Mucosa of rectum (tissue), 2 donors: ENCODE data around the gene KIF11.

ENCODE experiments used
- H3K27ac ChIP-seq, 2 donors: one replicate each; pipeline ENCODE4 v1.7.0; 2013; ENCODE audit warnings: inconsistent platforms in 2 of 2, low read depth in 2 of 2, low read length in 2 of 2
- H3K27me3 ChIP-seq, 2 donors: one replicate each; pipeline ENCODE4 v1.7.0; 2013; ENCODE audit warnings: low read length in 2 of 2; ENCODE audit not compliant: control insufficient read depth in 2 of 2, insufficient read depth in 2 of 2
- H3K36me3 ChIP-seq, 2 donors: one replicate each; pipeline ENCODE4 v1.7.0; 2013; ENCODE audit warnings: low read length in 2 of 2; ENCODE audit not compliant: control insufficient read depth in 2 of 2, insufficient read depth in 2 of 2
- H3K4me1 ChIP-seq, 2 donors: one replicate each; pipeline ENCODE4 v1.7.0; 2013; ENCODE audit warnings: low read length in 2 of 2, mild to moderate bottlenecking in 1 of 2; ENCODE audit not compliant: control insufficient read depth in 2 of 2, insufficient read depth in 2 of 2
- H3K4me3 ChIP-seq, 2 donors: one replicate each; pipeline ENCODE4 v1.7.0; 2013; ENCODE audit warnings: low read length in 2 of 2
- H3K9ac ChIP-seq, 2 donors: one replicate each; pipeline ENCODE4 v1.7.0; 2013; ENCODE audit warnings: low read length in 2 of 2, low read depth in 1 of 2, mild to moderate bottlenecking in 1 of 2
- H3K9me3 ChIP-seq, 2 donors: one replicate each; pipeline ENCODE4 v1.7.0; 2013; ENCODE audit warnings: low read length in 2 of 2; ENCODE audit not compliant: control insufficient read depth in 2 of 2
- donor health status: healthy.
- donor health status: Normal muscosa, but diverticular disease.

The KIF11 gene

DNA sequence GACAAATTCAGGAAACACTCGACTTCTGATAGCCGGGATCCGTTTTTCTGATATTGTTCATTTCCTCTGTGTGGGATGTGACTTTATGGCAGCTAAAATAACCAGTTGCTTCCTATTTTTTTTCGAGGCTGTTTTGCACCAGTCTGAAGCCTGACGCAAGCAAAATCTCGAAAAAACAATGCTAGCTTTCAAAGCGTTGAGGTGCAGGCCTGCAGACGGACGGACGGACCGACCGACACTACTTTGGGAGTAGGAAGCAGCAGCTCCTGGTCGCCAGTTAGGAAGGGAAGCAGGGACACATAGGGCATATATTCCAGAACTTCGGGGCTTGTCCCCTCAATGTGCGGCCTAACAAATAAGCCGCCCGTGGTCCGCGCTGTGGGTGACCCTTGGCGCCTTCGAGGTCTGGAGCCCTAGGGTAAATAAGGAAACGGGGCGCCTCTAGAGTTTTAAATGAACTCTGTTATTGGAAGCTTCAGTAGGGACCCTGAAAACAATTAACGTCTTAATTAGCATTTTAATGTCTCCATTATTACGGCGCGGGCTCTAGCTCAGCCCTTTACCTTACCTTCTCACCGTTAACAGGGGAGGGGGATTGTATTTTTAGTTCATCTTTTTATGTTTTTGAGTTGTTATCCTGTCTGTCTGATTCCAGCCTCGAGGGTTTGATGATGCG is 98.1 kb downstream of the KIF11 start:
- peaks cover 2 to 3% of the 10 kb centered on the region in 2 donors for H3K4me1 ChIP-seq
- H3K36me3 ChIP-seq: no peaks in the 10 kb centered on the region
- H3K27me3 ChIP-seq: peaks cover 0 to 10% of the 10 kb centered on the region in 2 donors
- H3K9ac ChIP-seq: peak overlapping the region; percentile 52 to 65
- no peaks in the 10 kb centered on the region for H3K9me3 ChIP-seq
- peak overlapping the region; percentile 64 to 71 for H3K4me3 ChIP-seq
- peak overlapping the region; percentile 71 to 83 for H3K27ac ChIP-seq

DNA sequence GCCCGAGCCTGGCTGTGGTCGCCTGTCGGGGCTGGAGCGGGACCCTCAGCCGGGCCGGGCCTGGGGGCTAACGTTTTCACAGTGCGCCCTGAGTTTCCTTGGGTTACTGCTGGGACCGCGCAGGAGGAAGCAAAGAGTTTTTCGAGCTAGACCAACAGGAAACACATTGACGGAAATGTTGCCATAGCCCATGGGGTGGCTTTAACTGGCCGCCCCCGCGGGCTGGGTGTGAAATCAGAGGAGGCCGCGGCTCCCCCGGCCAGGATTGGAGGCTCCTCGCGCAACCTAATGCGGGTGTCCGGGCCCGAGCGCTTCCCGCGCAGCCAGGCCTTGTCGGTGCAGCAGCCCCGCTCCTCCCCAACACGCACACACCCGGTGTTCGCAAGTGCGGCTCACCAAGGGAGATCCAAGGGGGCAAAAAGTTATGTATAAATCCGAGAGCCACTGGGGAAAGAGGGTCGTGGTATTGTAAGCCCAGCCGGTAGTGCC is 98.7 kb downstream of the KIF11 start:
- H3K36me3 ChIP-seq: no peaks in the 10 kb centered on the region
- peak overlapping the region; percentile 12 to 71 for H3K4me3 ChIP-seq
- H3K27ac ChIP-seq: peak overlapping the region; percentile 71 to 83
- peaks cover 0 to 14% of the 10 kb centered on the region in 2 donors for H3K27me3 ChIP-seq
- peaks cover 2 to 3% of the 10 kb centered on the region in 2 donors for H3K4me1 ChIP-seq
- no peaks in the 10 kb centered on the region for H3K9me3 ChIP-seq
- peak overlapping the region; percentile 24 to 56 for H3K9ac ChIP-seq

DNA sequence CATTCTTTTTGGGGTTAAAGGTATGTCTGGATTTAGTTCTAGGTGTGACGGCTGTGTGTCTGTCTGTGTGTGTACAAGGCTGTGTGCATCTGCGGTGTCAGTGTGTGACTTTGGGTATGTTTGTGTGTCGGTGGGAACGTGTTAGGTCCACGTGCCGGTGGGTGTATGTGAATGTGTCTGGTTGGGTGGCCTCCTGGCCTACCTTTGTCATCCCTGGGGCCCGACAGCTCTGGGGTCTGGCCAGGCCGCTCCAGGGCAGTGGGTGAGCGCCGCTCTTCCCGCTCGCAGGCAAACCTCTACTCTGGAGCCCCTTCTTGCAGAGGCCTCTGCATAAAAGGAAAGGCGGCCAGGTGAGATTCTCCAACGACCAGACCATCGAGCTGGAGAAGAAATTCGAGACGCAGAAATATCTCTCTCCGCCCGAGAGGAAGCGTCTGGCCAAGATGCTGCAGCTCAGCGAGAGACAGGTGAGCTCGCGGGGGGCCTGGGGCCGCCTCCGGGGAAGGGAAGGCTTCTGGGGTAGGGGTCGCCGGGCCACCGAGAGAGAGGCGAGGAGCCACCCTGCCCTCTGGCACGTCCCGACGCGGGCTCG is 99.2 kb downstream of the KIF11 start:
- Histone ChIP-seq H3K9ac (peak overlapping the region; percentile 24 to 56), H3K9me3 (no peaks in the 10 kb centered on the region), H3K4me1 (peaks cover 2 to 3% of the 10 kb centered on the region in 2 donors), H3K27me3 (peaks cover 0 to 14% of the 10 kb centered on the region in 2 donors), H3K4me3 (peak overlapping the region; percentile 12 to 71), H3K27ac (peak overlapping the region; percentile 71 to 83), H3K36me3 (no peaks in the 10 kb centered on the region)

DNA sequence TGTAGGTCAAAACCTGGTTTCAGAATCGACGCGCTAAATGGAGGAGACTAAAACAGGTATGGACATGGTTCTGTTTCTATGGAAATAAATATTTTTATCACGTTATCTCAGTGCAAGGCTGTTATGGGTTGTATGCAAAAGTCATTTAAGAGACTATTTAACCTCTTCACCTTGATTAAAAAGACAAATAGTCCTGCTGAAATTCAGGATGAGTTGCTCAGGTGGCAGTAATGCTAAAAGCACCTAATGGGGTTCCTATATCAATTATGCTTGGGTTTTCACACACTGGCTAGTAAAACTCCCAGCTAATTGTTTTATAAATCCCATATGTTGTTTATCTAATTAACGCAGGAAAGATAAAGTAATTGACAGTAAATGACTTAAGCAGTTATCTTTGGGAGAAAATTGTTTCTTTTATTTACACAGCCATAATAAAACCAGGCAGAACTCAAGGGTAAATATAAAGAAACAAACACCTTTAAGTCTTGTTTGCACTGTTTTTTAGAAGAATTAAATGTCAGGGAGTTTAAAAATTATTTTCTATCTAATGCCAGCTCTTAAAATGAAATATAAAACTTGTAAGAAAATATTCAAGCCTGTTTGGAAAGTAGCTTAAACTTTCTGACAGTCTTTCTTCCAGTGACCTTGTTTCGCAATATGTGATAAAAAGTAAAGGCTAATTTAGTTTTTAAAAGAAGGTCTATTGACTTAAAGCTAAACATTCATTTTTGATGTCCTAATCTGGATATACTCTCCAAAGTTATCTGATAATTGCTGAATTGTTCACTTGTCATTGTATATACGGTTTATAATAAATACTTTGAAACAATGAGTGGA is 100.0 kb downstream of the KIF11 start:
- no peaks in the 10 kb centered on the region for H3K9me3 ChIP-seq
- no peak overlapping the region for H3K27ac ChIP-seq
- H3K4me3 ChIP-seq: peak overlapping the region in 1 of 2 donors; percentile 27
- H3K36me3 ChIP-seq: no peaks in the 10 kb centered on the region
- peaks cover 0 to 14% of the 10 kb centered on the region in 2 donors for H3K27me3 ChIP-seq
- no peak overlapping the region for H3K9ac ChIP-seq
- peaks cover 2 to 3% of the 10 kb centered on the region in 2 donors for H3K4me1 ChIP-seq

DNA sequence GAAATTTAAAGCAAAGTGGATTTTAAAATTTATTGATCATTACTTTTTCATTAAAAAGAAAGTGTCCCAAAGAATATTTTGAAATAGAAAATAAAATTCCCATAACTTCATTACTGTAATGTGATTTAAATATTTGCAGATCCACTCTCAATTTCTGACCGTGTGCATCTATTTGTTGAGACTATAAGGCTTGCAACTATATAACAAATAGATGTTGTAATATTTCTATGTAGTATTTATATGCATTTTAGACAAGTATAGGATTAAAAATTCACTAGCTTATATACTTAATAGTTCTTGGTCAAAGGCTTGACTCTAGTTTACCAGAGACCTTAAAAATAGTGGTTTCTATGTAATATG is 100.6 kb downstream of the KIF11 start:
- no peak overlapping the region for H3K27ac ChIP-seq
- H3K9me3 ChIP-seq: no peaks in the 10 kb centered on the region
- H3K9ac ChIP-seq: no peak overlapping the region
- H3K4me3 ChIP-seq: no peak overlapping the region
- H3K36me3 ChIP-seq: no peaks in the 10 kb centered on the region
- H3K27me3 ChIP-seq: peaks cover 2 to 14% of the 10 kb centered on the region in 2 donors
- peaks cover 2 to 3% of the 10 kb centered on the region in 2 donors for H3K4me1 ChIP-seq

DNA sequence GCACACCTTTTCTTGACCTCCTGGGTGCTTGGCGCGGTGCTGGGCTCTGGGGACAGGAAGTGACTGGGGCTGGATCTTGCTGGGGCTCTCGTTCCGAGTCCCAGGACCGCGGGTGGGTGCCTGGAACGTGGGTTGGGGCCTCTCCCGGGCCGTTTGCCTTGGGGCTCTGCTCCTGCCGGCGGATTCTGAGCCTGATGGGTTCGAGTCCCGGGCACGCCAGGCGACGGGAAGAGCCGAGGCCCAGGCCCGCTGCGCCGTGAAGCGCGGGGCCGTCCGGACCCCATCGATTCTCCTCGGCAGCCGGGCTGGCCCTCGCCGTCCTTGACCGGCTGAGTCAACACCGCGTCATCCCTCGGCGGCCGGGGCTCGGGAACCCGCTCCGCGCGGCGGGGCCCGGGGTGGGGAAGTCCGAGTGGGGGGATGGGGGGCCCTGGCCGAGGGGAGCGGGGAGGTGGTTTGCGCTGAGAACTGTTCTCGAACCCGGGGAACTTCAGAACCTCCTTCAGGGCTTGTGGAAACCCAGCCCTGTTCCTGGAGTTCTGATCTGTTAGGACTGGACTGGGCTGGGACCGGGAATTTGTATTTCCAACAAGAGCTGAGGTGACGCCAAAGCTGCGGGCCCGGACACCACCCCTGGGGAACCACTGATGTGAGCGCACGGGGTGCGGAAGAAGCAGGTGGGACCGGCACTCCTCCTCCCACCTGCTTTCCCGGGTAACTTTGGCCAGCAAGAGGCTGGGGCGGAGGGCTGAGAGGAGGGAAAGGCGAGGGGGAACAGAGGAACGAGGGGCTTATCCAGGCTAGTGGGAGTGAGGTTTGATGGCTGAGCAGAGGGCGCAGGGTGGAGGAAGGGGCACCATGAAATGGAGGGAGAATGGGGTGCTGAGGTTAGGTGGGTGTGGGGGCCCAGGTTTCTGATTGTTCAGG is 103.0 kb downstream of the KIF11 start:
- Histone ChIP-seq H3K9ac (no peak overlapping the region), H3K9me3 (no peaks in the 10 kb centered on the region), H3K4me3 (no peak overlapping the region), H3K36me3 (no peaks in the 10 kb centered on the region), H3K4me1 (peaks cover 2% of the 10 kb centered on the region in 2 donors), H3K27me3 (peaks cover 7 to 18% of the 10 kb centered on the region in 2 donors), H3K27ac (no peak overlapping the region)

DNA sequence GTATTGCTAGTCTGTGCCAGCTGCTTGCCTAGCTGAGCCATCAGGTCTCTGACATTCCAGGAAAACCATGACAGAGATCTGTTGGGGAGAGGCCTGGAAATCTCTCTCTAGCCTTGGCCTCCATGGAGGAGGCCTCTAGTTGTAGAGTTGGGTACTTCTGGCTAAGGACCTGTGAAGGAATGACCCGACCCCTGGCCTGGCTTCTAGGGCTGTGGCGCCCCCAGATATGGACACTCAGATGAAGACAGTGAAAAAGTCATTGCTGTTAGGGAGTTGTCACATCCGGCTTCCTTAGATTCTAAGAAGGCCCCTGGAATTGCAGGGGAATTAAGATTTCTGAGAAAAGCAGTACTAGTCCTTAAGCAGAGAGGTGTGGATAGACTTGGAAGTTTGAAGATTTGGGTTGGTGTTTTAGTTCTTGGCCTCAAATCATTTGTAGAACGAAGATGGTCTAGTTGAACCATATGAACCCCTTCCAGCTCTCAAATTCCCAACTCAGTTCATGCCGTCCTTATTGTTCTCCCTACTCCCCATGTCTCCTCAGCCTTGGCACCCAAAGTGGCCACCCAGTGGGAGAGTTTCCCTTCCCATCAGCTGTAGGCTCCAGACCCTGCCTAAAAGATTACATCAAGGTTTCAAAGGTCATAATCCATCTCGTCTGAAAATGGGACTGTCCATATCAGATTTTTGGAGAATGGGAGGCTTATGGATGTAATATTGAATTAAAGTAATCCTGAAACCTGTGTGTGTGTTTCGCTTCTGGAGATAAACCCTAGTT is 103.9 kb downstream of the KIF11 start:
- peaks cover 2% of the 10 kb centered on the region in 2 donors for H3K4me1 ChIP-seq
- H3K27ac ChIP-seq: no peak overlapping the region
- no peak overlapping the region for H3K4me3 ChIP-seq
- H3K36me3 ChIP-seq: no peaks in the 10 kb centered on the region
- no peaks in the 10 kb centered on the region for H3K9me3 ChIP-seq
- H3K9ac ChIP-seq: no peak overlapping the region
- H3K27me3 ChIP-seq: peaks cover 8 to 19% of the 10 kb centered on the region in 2 donors

DNA sequence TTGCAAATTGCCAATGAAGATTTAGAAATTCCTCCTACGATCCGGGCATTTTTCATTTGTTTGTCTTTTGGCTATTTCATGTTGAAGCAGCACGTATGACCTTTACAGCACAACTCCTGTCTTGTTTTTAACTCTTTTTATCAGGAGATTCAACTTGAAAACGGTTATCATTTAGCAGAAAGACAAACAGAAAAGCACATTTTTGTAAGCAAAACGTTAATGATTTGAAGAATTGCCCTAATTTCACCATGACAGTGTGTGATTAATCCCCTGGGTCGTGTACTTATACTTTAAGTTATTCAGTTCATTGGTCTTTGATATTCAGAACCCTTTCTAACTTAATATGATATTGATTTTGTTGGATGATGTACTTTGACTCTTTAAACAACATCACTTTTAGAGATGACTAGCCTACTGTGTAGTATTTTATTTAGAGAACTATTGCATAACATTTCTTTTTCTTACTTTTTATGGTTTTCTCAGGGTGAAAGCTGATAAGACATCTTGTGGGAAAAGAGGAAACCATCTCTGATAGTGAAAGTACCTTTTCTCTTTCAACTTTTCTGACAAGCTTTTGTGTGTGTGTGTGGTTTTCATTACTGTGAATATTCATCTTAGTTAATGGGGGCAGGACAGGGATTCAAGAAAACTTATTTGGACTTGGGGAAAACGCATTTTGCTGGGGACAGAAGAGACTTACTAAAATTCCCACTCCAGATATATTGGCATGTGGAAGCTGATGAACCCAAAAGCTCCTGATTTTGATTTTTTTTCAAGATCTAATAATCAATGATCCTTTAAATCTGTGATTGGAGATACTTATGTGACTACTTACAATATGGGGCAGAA is 105.0 kb downstream of the KIF11 start:
- Histone ChIP-seq H3K27ac (no peak overlapping the region), H3K9ac (no peak overlapping the region), H3K4me3 (no peak overlapping the region), H3K27me3 (peaks cover 8 to 22% of the 10 kb centered on the region in 2 donors), H3K36me3 (no peaks in the 10 kb centered on the region), H3K4me1 (peaks cover 2% of the 10 kb centered on the region in 2 donors), H3K9me3 (no peaks in the 10 kb centered on the region)
